ENCODE measurements around the gene HMX1.

HMX1 gene

GRCh38 chr4:8854931-8855330, 16.7 kb downstream of the HMX1 start:
- no peak for DNase-seq

- DNase-seq: no peak
These were observed 17.6 kb downstream of the HMX1 start for GRCh38 chr4:8854016-8854415.

- no peak for DNase-seq
These were observed 18.4 kb downstream of the HMX1 start for GRCh38 chr4:8853249-8853648.

GRCh38 chr4:8852118-8852704, 19.4 kb downstream of the HMX1 start:
- no peak for DNase-seq

GRCh38 chr4:8851321-8852117, 20.1 kb downstream of the HMX1 start:
- DNase-seq: no peak

- DNase-seq: no peak
These were observed 20.8 kb downstream of the HMX1 start for GRCh38 chr4:8850830-8851188.

- DNase-seq: no peak
These were observed 21.4 kb downstream of the HMX1 start for GRCh38 chr4:8850074-8850829.

- DNase-seq: no peak
These were observed 22.2 kb downstream of the HMX1 start for GRCh38 chr4:8849266-8850073.

- DNase-seq: no peak
These were observed 23.0 kb downstream of the HMX1 start for GRCh38 chr4:8848507-8849265.

GRCh38 chr4:8847764-8848163, 23.9 kb downstream of the HMX1 start:
- no peak for DNase-seq

- no peak for DNase-seq
These were observed 24.3 kb downstream of the HMX1 start for GRCh38 chr4:8847331-8847730.

GRCh38 chr4:8846826-8847225, 24.8 kb downstream of the HMX1 start:
- DNase-seq: no peak

- no peak for DNase-seq
These were observed 25.5 kb downstream of the HMX1 start for GRCh38 chr4:8846046-8846720.

GRCh38 chr4:8844976-8845690, 26.5 kb downstream of the HMX1 start:
- DNase-seq: no peak

GRCh38 chr4:8843597-8843996, 28.0 kb downstream of the HMX1 start:
- no peak for DNase-seq

- no peak for DNase-seq
These were observed 29.0 kb downstream of the HMX1 start for GRCh38 chr4:8842614-8843013.

- no peak for DNase-seq
These were observed 29.9 kb downstream of the HMX1 start for GRCh38 chr4:8841678-8842268.

- no peak for DNase-seq
These were observed 30.7 kb downstream of the HMX1 start for GRCh38 chr4:8840816-8841455.

- no peak for DNase-seq
These were observed 31.4 kb downstream of the HMX1 start for GRCh38 chr4:8840006-8840793.

Measured in DMS153 (cell line).